ENCODE data around the gene ZSCAN16.
A peak's percentile ranks its signal among the peaks of the same experiment; 100 is the strongest.

The ZSCAN16 gene

GRCh38 chr6:28134015-28134414 is 9.6 kb downstream of the ZSCAN16 start:
- no peak for DNase-seq (ENCODE audit: low read depth)

DNA sequence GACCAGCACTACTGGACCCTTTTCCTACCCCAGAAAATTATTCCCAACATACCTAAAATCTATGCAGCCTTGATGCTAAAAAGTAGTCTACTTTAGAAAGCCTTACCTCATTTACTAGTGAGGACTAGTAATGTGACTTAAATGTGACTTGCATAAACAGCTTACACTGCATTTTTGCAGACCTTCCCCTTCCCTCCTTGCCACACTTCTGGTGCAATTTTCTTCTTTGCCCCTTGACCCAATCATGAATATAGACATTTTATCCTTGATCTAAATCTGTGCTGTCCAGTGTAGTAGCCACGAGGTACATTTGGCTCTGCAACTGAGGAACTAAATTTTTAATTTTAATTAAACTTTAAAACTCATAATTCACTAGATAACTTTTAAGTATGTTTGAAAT is 10.3 kb downstream of the ZSCAN16 start:
- DNase-seq (ENCODE audit: low read depth) = no peak

GRCh38 chr6:28135393-28135792 is 11.0 kb downstream of the ZSCAN16 start:
- DNase-seq (ENCODE audit: low read depth) = no peak

GRCh38 chr6:28136585-28137504 is 12.4 kb downstream of the ZSCAN16 start:
- DNase-seq (ENCODE audit: low read depth) = peak; percentile 77

- no peak for DNase-seq (ENCODE audit: low read depth)
Observed at GRCh38 chr6:28137505-28137981, 13.1 kb downstream of the ZSCAN16 start.

DNA sequence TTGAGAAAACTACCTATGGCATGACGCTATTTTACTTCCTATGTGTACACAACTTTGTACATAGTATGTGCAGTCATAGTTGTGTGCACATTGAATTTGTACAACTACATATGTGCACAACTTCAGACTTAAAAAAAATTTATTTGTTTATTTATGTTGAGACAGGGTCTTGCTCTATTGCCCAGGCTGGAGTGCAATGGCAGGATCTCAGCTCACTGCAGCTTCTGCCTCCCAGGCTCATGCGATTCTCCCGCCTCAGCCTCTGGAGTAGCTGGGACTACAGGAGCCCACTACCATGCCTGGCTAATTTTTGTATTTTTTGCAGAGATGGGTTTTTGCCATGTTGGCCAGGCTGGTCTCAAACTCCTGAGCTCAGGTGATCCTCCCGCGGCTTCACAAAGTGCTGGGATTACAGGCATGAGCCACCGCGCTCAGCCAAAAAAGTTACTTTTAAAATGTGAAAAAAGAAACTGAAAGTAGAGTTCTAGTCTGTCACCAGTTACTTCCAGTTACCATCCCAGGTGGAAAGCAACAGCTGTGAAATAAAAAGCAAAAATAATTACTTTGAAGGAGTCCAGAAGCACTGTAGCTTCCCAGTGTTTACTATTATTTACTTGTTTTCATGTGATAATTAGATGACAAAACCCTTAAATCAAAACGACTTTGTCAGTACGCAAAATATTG is 15.6 kb downstream of the ZSCAN16 start:
- no peak for DNase-seq (ENCODE audit: low read depth)

- DNase-seq (ENCODE audit: low read depth) = no peak
Observed at GRCh38 chr6:28140616-28141015, 16.2 kb downstream of the ZSCAN16 start.

- DNase-seq (ENCODE audit: low read depth) = peak; percentile 86
Observed at GRCh38 chr6:28141500-28142329, 17.3 kb downstream of the ZSCAN16 start, which contains the start of gene ZKSCAN8. TSS of gene ZKSCAN8 (plus strand) at chr6:28141883. CDS start at chr6:28148408, 6,525 bp downstream.

DNA sequence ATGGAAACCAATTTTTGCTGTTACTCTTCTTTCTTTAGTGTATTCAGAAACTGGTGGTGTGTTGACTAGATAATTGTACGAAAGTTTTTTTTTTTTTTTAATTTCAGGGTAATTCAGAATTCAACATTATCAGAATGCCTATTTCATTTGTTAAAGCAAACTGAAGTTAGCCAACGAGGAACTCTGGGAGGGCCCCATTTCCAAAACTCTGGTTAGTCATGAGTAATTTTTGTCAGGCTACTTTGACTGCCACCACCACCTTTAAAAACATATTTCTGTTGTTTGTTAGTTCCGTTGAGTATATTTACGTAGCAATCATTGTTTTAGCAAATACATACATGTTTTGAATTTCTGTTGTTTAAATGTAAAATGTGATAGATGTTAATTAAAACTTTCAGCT is 18.0 kb downstream of the ZSCAN16 start:
- DNase-seq (ENCODE audit: low read depth) = no peak

GRCh38 chr6:28145231-28145630 is 20.8 kb downstream of the ZSCAN16 start:
- DNase-seq (ENCODE audit: low read depth) = no peak

DNA sequence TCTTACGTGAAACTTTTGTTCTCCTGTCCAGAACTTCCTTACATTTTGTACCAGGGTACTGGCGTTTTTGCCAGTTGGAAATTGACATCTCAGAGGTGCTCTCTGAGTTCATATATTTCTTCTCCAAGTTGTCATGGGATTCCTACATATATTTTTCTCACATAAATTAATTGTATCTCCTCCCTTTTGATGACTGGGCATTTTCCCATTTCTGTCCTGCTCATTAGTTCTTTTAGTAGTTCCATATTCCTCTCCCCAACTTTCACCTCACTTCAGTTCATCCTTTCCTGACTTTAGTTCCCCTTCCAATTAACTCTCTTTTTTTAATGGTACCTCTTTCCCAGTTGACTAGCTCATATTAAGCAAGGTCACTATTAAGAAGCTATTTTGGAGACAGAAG is 28.1 kb downstream of the ZSCAN16 start:
- no peak for DNase-seq (ENCODE audit: low read depth)

DNA sequence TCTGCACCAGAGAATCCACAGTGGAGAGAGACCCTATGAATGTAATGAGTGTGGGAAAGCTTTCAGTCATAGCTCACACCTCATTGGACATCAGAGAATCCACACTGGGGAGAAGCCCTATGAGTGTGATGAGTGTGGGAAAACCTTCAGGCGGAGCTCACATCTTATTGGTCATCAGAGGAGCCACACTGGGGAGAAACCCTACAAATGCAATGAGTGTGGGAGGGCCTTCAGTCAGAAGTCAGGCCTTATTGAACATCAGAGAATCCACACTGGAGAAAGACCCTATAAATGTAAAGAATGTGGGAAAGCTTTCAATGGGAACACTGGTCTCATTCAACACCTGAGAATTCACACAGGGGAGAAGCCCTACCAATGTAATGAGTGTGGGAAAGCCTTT is 29.1 kb downstream of the ZSCAN16 start:
- no peak for DNase-seq (ENCODE audit: low read depth)

DNA sequence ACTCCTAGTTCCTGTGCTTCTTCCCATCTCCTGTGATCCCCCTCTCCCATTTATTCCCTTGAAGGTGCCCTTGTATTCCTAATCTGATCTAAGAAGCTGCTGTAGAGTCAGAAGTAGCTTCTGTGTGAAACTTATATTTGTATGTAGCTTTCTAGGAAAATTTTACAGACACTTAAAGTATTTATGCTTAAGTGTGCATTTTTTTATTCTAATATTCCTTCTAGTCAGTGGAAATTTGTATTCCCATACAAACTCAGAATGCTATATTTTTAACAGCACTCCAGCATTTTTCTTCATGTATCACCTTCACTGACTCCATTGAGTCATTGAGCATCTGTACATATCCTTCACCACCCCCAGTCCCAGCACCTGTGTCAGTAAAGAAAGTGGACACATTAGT is 29.9 kb downstream of the ZSCAN16 start:
- DNase-seq (ENCODE audit: low read depth) = no peak

DNA sequence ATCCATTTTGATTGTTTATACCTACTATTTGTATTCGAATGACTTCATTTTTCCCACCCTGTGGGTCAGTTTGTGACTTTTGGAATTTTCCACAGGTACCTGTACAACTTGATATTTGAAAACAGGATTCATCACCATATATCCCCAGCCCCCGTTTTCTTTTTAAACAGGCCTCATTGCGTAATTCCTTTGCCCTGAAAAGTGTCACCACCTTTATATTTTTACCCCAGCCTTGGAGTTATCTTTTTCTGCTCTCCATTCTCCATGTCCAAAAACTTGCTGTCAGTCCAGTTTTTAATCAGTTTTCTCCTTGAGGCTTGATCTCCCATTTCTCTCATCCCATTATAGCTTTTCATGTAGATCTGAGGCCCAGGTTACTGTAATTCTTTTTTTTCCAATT is 33.9 kb downstream of the ZSCAN16 start:
- DNase-seq (ENCODE audit: low read depth) = no peak

- no peak for DNase-seq (ENCODE audit: low read depth)
Observed at GRCh38 chr6:28159029-28159607, 34.7 kb downstream of the ZSCAN16 start.

DNA sequence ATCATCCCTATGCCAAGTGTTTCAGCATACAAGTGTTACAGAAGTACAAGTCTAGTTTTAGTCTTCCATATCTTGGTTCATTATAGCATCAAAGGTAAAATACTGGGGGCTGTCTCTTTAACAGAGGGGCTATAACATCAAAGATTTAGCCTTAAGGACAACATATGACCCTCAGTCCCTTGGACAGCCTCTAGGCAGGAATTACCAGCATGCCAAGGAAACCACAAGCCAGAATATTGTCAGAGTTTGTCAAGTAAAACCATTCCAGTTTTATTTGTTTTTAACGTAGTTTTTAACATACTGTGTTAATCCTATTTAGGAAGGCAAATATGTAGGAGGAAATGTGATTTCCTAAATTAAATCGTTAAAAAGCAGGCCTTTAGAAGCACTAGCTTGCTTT is 35.8 kb downstream of the ZSCAN16 start:
- DNase-seq (ENCODE audit: low read depth) = no peak

DNA sequence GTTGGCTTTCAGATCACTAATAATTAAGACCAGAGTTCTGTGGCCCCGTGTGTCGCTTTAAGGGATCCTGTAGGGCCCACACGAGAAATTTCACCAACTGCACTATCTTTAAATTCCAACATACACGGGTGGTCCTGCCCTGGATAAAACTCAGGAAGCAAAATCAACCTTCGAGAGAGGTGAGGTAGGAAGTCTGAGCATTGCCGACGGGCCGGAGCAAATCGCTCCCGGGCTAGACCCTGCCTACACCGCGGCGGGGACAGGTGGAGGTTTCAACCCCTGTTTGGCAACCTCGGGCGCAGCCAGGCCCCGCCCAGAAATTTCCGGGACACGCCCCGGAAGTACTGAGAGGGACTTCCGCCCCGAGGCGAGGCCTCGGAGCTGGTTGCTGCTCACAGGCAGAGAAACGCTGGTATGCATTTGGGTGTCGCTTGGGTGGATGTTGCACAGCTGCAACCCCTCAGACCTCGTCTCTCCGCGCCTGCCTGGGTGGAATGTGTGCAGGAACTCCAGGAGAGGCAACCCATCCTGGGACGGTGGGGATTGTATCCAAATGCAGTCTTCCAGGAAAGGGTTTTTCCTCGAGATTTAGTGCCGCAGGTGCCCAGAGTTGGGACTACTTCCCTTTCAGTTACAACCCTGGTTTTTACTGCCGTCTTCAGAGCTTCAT is 37.1 kb downstream of the ZSCAN16 start:
- peak; percentile 73 for DNase-seq (ENCODE audit: low read depth)

DNA sequence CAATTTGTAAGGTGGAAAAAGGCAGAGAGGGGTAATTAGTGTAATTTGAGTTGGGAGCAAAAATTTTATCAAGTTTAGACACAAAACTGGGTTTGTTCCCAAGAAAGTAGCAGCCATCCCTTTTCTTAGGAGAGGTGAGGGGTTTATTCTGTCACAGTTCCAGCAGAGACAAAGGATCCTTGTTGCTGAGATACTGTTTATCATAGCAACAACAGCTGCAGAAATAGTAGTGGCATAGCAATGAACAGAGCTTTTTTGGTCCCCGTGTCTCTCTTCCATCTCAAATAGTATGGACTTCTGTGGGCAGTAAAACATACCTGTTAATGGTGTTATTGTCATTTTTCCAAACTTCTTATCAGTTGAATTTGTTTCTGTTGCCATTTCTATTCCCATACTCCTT is 41.2 kb downstream of the ZSCAN16 start:
- no peak for DNase-seq (ENCODE audit: low read depth)

DNA sequence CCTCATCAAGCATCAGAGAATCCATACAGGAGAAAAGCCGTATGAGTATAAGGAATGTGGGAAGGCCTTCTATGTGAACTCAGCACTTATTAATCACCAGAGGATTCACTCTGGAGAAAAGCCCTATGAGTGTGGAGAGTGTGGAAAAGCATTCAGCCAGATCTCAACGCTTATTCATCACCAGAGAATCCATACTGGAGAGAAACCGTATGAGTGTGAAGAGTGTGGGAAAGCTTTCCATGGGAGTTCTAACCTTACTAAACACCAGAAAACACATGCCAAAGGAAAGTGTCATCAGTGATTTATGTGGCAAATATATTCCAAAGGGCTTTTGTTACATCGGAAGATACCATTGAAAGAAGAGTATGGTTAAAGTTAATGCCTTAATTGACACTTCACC is 42.7 kb downstream of the ZSCAN16 start:
- DNase-seq (ENCODE audit: low read depth) = no peak

GRCh38 chr6:28167926-28168325 is 43.5 kb downstream of the ZSCAN16 start:
- DNase-seq (ENCODE audit: low read depth) = no peak

GRCh38 chr6:28171271-28171670 is 46.9 kb downstream of the ZSCAN16 start:
- no peak for DNase-seq (ENCODE audit: low read depth)
